Lower leg skin (tissue), 3 donors: ENCODE results near the gene SORCS2.

Source experiments
- POLR2A ChIP-seq, 2 donors: fragments of 450-650 bp; IDR thresholded peaks; one replicate each; pipeline ENCODE4 v1.6.1; 2016 to 2017; ENCODE audit warnings: antibody characterized with exemption in 2 of 2, mild to moderate bottlenecking in 1 of 2, moderate library complexity in 1 of 2
- TF ChIP-seq, protein P1 (sequence below), 3 donors: fragments of 450-650 bp; IDR thresholded peaks; one replicate each; pipeline ENCODE4 v1.5.1; 2016; ENCODE audit warnings: antibody characterized with exemption in 3 of 3, mild to moderate bottlenecking in 3 of 3, moderate library complexity in 2 of 3

DNA sequence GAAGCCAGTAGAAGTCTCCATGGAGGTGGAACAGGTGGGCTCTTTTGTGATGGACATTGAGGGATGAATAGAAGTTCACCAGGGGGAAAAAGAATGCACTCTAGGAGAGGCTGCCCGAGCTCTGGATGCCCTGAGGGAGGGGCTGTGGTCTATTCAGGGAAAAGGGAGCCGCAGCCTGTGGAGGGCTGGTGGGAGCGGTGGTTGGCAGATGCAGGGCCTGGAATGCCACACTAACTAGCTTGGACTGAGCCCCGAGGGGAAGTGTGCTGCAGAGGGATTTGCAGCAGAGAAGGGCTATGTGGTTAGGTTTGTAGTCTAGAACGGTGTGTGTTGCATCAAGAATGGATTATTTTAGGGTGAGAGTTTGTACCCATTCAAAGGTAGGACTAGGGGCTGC is 271.9 kb downstream of the SORCS2 start:
- TF ChIP-seq POLR2A (IDR thresholded peaks at IDR 0.05): no peak
- TF ChIP-seq, protein P1, sequence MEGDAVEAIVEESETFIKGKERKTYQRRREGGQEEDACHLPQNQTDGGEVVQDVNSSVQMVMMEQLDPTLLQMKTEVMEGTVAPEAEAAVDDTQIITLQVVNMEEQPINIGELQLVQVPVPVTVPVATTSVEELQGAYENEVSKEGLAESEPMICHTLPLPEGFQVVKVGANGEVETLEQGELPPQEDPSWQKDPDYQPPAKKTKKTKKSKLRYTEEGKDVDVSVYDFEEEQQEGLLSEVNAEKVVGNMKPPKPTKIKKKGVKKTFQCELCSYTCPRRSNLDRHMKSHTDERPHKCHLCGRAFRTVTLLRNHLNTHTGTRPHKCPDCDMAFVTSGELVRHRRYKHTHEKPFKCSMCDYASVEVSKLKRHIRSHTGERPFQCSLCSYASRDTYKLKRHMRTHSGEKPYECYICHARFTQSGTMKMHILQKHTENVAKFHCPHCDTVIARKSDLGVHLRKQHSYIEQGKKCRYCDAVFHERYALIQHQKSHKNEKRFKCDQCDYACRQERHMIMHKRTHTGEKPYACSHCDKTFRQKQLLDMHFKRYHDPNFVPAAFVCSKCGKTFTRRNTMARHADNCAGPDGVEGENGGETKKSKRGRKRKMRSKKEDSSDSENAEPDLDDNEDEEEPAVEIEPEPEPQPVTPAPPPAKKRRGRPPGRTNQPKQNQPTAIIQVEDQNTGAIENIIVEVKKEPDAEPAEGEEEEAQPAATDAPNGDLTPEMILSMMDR (IDR thresholded peaks at IDR 0.05): no peak
